ENCODE results near the gene AFF2.

Gene AFF2

GRCh38 chrX:148794350-148794749 lies 293.9 kb downstream of the AFF2 start:
- Histone ChIP-seq H3K27me3 (no peaks in the 10 kb centered on the region), H3K36me3 (no peaks in the 10 kb centered on the region), H3K27ac (no peak overlapping the region), H3K4me3 (no peak overlapping the region), H3K9me3 (no peaks in the 10 kb centered on the region), H3K4me1 (no peaks in the 10 kb centered on the region)
- intact Hi-C loops (cut with DNase I; ENCODE audit: low total_unique reads) = no loop called here
- no peak for TF ChIP-seq CTCF (IDR thresholded peaks at IDR 0.05)
- DNase-seq = no peak

- DNase-seq = no peak
- Histone ChIP-seq H3K9me3 (no peaks in the 10 kb centered on the region), H3K27ac (no peak overlapping the region), H3K4me1 (no peaks in the 10 kb centered on the region), H3K36me3 (no peaks in the 10 kb centered on the region), H3K4me3 (no peak overlapping the region), H3K27me3 (no peaks in the 10 kb centered on the region)
- intact Hi-C loops (cut with DNase I; ENCODE audit: low total_unique reads) = no loop called here
- no peak for TF ChIP-seq CTCF (IDR thresholded peaks at IDR 0.05)
Observed at GRCh38 chrX:148804579-148805355, 304.4 kb downstream of the AFF2 start.

GRCh38 chrX:148806145-148806870 lies 305.9 kb downstream of the AFF2 start:
- Histone ChIP-seq H3K4me3 (no peak overlapping the region), H3K4me1 (no peaks in the 10 kb centered on the region), H3K9me3 (no peaks in the 10 kb centered on the region), H3K27ac (no peak overlapping the region), H3K36me3 (no peaks in the 10 kb centered on the region), H3K27me3 (no peaks in the 10 kb centered on the region)
- intact Hi-C loops (cut with DNase I; ENCODE audit: low total_unique reads) = no loop called here
- no peak for DNase-seq
- no peak for TF ChIP-seq CTCF (IDR thresholded peaks at IDR 0.05)

- H3K27ac ChIP-seq = no peak overlapping the region
- H3K4me1 ChIP-seq = no peaks in the 10 kb centered on the region
- DNase-seq = no peak
- H3K9me3 ChIP-seq = no peaks in the 10 kb centered on the region
- intact Hi-C loops (cut with DNase I; ENCODE audit: low total_unique reads) = no loop called here
- H3K4me3 ChIP-seq = no peak overlapping the region
- no peaks in the 10 kb centered on the region for H3K27me3 ChIP-seq
- no peak for TF ChIP-seq CTCF (IDR thresholded peaks at IDR 0.05)
- no peaks in the 10 kb centered on the region for H3K36me3 ChIP-seq
Observed at GRCh38 chrX:148808833-148809232, 308.4 kb downstream of the AFF2 start.

GRCh38 chrX:148811236-148811635 lies 310.8 kb downstream of the AFF2 start:
- no peak for TF ChIP-seq CTCF (IDR thresholded peaks at IDR 0.05)
- no peaks in the 10 kb centered on the region for H3K27me3 ChIP-seq
- intact Hi-C loops (cut with DNase I; ENCODE audit: low total_unique reads) = no loop called here
- H3K4me3 ChIP-seq = no peak overlapping the region
- no peaks in the 10 kb centered on the region for H3K9me3 ChIP-seq
- H3K4me1 ChIP-seq = no peaks in the 10 kb centered on the region
- H3K36me3 ChIP-seq = no peaks in the 10 kb centered on the region
- no peak for DNase-seq
- no peak overlapping the region for H3K27ac ChIP-seq
